ENCODE results near the gene DRC7.

GRCh38 chr16:57720142-57720575 lies 25.6 kb downstream of the DRC7 start:
- TF ChIP-seq, protein P1, sequence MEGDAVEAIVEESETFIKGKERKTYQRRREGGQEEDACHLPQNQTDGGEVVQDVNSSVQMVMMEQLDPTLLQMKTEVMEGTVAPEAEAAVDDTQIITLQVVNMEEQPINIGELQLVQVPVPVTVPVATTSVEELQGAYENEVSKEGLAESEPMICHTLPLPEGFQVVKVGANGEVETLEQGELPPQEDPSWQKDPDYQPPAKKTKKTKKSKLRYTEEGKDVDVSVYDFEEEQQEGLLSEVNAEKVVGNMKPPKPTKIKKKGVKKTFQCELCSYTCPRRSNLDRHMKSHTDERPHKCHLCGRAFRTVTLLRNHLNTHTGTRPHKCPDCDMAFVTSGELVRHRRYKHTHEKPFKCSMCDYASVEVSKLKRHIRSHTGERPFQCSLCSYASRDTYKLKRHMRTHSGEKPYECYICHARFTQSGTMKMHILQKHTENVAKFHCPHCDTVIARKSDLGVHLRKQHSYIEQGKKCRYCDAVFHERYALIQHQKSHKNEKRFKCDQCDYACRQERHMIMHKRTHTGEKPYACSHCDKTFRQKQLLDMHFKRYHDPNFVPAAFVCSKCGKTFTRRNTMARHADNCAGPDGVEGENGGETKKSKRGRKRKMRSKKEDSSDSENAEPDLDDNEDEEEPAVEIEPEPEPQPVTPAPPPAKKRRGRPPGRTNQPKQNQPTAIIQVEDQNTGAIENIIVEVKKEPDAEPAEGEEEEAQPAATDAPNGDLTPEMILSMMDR (IDR thresholded peaks at IDR 0.05): peak; percentile 56
- TF ChIP-seq EZH2 (IDR thresholded peaks at IDR 0.05) (no peak), EZH2phosphoT487 (IDR thresholded peaks at IDR 0.05) (no peak)

Measured in neural progenitor cell (in vitro differentiated cells).